ENCODE measurements around the gene BARHL1.

DNA sequence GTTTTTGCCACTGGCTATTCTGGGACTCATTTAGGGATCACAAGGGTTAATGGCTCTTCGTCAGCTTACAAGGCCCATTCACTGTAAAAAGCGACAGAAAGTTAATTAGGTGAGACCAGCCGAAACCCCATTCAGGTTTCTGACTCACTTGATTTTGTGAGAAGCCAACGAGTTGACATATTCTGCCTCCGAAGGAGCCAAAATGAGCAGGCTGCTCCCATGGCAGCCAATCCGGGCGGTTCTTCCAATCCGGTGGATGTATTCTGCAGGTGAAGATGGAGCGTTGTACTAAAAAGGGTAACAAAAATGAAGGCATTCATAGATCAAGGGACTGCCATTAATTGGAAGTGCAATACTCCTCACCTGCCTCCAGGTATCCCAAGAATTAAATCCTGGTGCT, 47.7 kb downstream of the BARHL1 start:
- no peak for TF ChIP-seq EZH2phosphoT487 (IDR thresholded peaks at IDR 0.05; ENCODE audit: borderline replicate concordance, low read depth)
- TF ChIP-seq, protein P1, sequence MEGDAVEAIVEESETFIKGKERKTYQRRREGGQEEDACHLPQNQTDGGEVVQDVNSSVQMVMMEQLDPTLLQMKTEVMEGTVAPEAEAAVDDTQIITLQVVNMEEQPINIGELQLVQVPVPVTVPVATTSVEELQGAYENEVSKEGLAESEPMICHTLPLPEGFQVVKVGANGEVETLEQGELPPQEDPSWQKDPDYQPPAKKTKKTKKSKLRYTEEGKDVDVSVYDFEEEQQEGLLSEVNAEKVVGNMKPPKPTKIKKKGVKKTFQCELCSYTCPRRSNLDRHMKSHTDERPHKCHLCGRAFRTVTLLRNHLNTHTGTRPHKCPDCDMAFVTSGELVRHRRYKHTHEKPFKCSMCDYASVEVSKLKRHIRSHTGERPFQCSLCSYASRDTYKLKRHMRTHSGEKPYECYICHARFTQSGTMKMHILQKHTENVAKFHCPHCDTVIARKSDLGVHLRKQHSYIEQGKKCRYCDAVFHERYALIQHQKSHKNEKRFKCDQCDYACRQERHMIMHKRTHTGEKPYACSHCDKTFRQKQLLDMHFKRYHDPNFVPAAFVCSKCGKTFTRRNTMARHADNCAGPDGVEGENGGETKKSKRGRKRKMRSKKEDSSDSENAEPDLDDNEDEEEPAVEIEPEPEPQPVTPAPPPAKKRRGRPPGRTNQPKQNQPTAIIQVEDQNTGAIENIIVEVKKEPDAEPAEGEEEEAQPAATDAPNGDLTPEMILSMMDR (IDR thresholded peaks at IDR 0.05), result no peak
- TF ChIP-seq SIN3A (IDR thresholded peaks at IDR 0.05; ENCODE audit: borderline replicate concordance, low read depth, low read length), result no peak
- TF ChIP-seq TEAD4 (IDR thresholded peaks at IDR 0.05; ENCODE audit: borderline replicate concordance, insufficient read depth), result no peak
- no peak for TF ChIP-seq MEF2A (IDR thresholded peaks at IDR 0.05; ENCODE audit: borderline replicate concordance, low read depth)
- TF ChIP-seq NRF1 (IDR thresholded peaks at IDR 0.05; ENCODE audit: low read depth, low read length), result no peak
- TF ChIP-seq RAD21 (IDR thresholded peaks at IDR 0.05; ENCODE audit: low read length), result no peak
- TF ChIP-seq CHD2 (IDR thresholded peaks at IDR 0.05; ENCODE audit: low read length, partially characterized antibody), result no peak
- TF ChIP-seq, protein P2, sequence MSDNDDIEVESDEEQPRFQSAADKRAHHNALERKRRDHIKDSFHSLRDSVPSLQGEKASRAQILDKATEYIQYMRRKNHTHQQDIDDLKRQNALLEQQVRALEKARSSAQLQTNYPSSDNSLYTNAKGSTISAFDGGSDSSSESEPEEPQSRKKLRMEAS (IDR thresholded peaks at IDR 0.05; ENCODE audit: low read depth), result no peak

All from SK-N-SH (cell line).